ENCODE results near the gene TOMM20.

DNA sequence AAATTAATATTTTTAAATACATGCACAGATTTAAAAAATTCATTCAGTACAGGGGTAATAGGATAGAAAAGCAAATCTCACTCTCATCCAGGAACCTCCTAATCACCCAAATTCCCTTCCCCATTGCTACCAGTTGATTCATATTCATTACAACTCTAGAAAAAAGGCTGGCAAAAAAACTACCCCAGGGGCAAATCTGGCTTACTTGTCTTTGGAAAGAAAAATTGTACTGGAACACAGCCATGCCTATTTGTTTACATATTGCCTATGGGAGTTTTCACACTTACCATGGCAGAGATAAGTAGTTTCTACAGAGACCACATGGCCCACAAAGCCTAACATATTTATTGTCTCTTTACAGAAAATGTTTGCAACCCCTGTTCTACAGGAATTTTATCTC lies 41.3 kb upstream of the TOMM20 start:
- TF ChIP-seq, protein P1, sequence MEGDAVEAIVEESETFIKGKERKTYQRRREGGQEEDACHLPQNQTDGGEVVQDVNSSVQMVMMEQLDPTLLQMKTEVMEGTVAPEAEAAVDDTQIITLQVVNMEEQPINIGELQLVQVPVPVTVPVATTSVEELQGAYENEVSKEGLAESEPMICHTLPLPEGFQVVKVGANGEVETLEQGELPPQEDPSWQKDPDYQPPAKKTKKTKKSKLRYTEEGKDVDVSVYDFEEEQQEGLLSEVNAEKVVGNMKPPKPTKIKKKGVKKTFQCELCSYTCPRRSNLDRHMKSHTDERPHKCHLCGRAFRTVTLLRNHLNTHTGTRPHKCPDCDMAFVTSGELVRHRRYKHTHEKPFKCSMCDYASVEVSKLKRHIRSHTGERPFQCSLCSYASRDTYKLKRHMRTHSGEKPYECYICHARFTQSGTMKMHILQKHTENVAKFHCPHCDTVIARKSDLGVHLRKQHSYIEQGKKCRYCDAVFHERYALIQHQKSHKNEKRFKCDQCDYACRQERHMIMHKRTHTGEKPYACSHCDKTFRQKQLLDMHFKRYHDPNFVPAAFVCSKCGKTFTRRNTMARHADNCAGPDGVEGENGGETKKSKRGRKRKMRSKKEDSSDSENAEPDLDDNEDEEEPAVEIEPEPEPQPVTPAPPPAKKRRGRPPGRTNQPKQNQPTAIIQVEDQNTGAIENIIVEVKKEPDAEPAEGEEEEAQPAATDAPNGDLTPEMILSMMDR (conservative IDR thresholded peaks at IDR 0.05; ENCODE audit: low read depth, low read length) = no peak
- TF ChIP-seq EZH2 (IDR thresholded peaks at IDR 0.05; ENCODE audit: borderline replicate concordance, low read depth, low read length, poor library complexity, severe bottlenecking) = no peak

Measured in A673 (cell line).